Esophagus (tissue), 2 donors: ENCODE measurements around the gene KLB. TPM values are rescaled to one million over a fixed set of nuclear protein-coding genes. Genes with fewer than 3 reads are reported as not detected.

Experiments
- H3K27ac ChIP-seq, 2 donors: one replicate each; pipeline ENCODE4 v1.5.1; 2013; ENCODE audit warnings: low read depth in 2 of 2, mild to moderate bottlenecking in 2 of 2, inconsistent platforms in 1 of 2, low read length in 1 of 2, moderate library complexity in 1 of 2
- H3K27me3 ChIP-seq, 2 donors: one replicate each; pipeline ENCODE4 v1.6.1; 2013; ENCODE audit warnings: low read length in 2 of 2, control low read depth in 1 of 2, mild to moderate bottlenecking in 1 of 2; ENCODE audit not compliant: insufficient read depth in 2 of 2, control insufficient read depth in 1 of 2
- H3K36me3 ChIP-seq, 2 donors: one replicate each; pipeline ENCODE4 v1.6.1; 2013; ENCODE audit warnings: low read length in 1 of 2; ENCODE audit not compliant: control insufficient read depth in 2 of 2, insufficient read depth in 2 of 2
- H3K4me1 ChIP-seq, 2 donors: one replicate each; pipeline ENCODE4 v1.6.1; 2013; ENCODE audit warnings: low read length in 1 of 2; ENCODE audit not compliant: control insufficient read depth in 2 of 2, insufficient read depth in 2 of 2
- H3K4me3 ChIP-seq, 2 donors: one replicate each; pipeline ENCODE4 v1.5.1; 2013; ENCODE audit warnings: low read length in 2 of 2, mild to moderate bottlenecking in 2 of 2, low read depth in 1 of 2, moderate library complexity in 1 of 2
- H3K9me3 ChIP-seq, 2 donors: one replicate each; pipeline ENCODE4 v1.6.1; 2013; ENCODE audit warnings: mild to moderate bottlenecking in 2 of 2, low read depth in 1 of 2, low read length in 1 of 2, moderate library complexity in 1 of 2; ENCODE audit not compliant: control insufficient read depth in 2 of 2, insufficient read depth in 1 of 2
- WGBS, 2 donors: extraction: QIAGEN DNeasy Blood & Tissue Kit; methylation state at CpG; one replicate each; pipeline ENCODE4 v1.1.7; 2013; 5-methylcytosine and 5-hydroxymethylcytosine counted together
- polyA plus RNA-seq, 2 donors: library from polyadenylated mRNA; stranded (reverse); fragments of 200-250 nt; gene quantifications; one replicate each; pipeline ENCODE4 v1.2.3, GENCODE V29; 2013
- donor health status: healthy with polysubstance abuse.
- donor health status: Bipolar disorder and iron deficiency.

The KLB gene
- polyA plus RNA-seq, 2 donors = 0.41 to 0.61 TPM

- H3K27me3 ChIP-seq = no peaks in the 10 kb centered on the region
- no peak overlapping the region for H3K4me3 ChIP-seq
- no peak overlapping the region for H3K27ac ChIP-seq
- WGBS, 2 donors = 86% methylated on average over 1 of the region's 1 CpG
- no peaks in the 10 kb centered on the region for H3K4me1 ChIP-seq
- H3K9me3 ChIP-seq = no peaks in the 10 kb centered on the region
- peaks cover 3% of the 10 kb centered on the region in 2 donors for H3K36me3 ChIP-seq
Measured at GRCh38 chr4:39497909-39498726, 91.4 kb downstream of the KLB start.

- H3K36me3 ChIP-seq = peaks cover 3 to 6% of the 10 kb centered on the region in 2 donors
- no peak overlapping the region for H3K4me3 ChIP-seq
- no peaks in the 10 kb centered on the region for H3K9me3 ChIP-seq
- no peak overlapping the region for H3K27ac ChIP-seq
- H3K27me3 ChIP-seq = no peaks in the 10 kb centered on the region
- no peaks in the 10 kb centered on the region for H3K4me1 ChIP-seq
Measured at GRCh38 chr4:39498727-39499020, 91.9 kb downstream of the KLB start.

Other genes starting within 250 kb of the KLB start
- 10 to 100 TPM; 11.1 to 12.4 TPM for gene WDR19, start 224.4 kb upstream of the KLB start, polyA plus RNA-seq
- gene RFC1, start 40.6 kb upstream of the KLB start, polyA plus RNA-seq = 10 to 100 TPM in 1 of 2 donors, 1 to 10 TPM in 1; 5.2 to 13.3 TPM
- gene RPL9, start 52.0 kb downstream of the KLB start, polyA plus RNA-seq = 1,000 to 10,000 TPM; 1,586 to 1,928 TPM
- 10 to 100 TPM; 14.2 to 15.2 TPM for gene LIAS, start 52.1 kb downstream of the KLB start, polyA plus RNA-seq
- gene UGDH, start 120.5 kb downstream of the KLB start, polyA plus RNA-seq = 10 to 100 TPM; 11.8 to 14.7 TPM
- gene SMIM14, start 231.9 kb downstream of the KLB start, polyA plus RNA-seq = 10 to 100 TPM; 18.9 to 25.6 TPM